ENCODE measurements around the gene LRG1.

DNA sequence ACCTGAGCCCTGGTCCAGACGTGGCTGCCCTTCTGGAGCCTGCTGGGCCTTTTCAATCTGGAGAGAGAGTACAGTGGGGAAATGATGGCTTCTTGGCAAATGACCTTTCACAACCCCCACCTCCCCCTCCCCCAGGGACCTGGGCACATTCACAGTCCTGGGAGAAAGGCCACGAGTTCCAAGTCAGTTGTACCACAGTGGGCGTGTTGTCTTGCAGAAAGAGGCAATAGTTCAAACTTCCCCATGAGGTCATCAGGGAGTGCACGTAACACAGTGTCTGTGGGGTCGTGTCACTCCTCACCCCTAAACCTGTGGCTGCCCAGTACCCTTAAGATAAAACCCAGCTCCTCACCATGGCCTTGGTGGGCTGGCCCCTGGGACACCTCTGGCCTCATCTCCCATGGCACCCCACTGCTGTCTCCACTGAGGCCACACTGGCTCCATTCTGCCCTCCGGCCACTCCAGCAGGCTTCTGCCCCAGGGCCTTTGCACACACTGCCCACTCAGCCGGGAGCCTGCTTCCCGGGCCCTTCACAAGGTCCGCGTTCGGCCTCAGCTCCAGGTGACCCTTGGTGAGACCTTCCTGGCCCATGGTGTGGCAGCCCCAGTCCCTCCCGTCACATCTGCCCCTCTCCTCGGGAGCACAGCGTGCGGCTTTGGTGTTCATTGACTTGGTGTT, 34.8 kb downstream of the LRG1 start:
- TF ChIP-seq CTCF (IDR thresholded peaks at IDR 0.05) (no peak), EMX1 (CRISPR knock-in tag; IDR thresholded peaks at IDR 0.05) (no peak), CBFB (CRISPR knock-in tag; IDR thresholded peaks at IDR 0.05; ENCODE audit: low read depth) (no peak), JUN (CRISPR knock-in tag; IDR thresholded peaks at IDR 0.05) (no peak), SP1 (CRISPR knock-in tag; conservative IDR thresholded peaks at IDR 0.05) (no peak), SMAD3 (CRISPR knock-in tag; IDR thresholded peaks at IDR 0.05; ENCODE audit: borderline replicate concordance) (no peak), ZNF232 (CRISPR knock-in tag; IDR thresholded peaks at IDR 0.05) (no peak)
- TF ChIP-seq, protein P1, sequence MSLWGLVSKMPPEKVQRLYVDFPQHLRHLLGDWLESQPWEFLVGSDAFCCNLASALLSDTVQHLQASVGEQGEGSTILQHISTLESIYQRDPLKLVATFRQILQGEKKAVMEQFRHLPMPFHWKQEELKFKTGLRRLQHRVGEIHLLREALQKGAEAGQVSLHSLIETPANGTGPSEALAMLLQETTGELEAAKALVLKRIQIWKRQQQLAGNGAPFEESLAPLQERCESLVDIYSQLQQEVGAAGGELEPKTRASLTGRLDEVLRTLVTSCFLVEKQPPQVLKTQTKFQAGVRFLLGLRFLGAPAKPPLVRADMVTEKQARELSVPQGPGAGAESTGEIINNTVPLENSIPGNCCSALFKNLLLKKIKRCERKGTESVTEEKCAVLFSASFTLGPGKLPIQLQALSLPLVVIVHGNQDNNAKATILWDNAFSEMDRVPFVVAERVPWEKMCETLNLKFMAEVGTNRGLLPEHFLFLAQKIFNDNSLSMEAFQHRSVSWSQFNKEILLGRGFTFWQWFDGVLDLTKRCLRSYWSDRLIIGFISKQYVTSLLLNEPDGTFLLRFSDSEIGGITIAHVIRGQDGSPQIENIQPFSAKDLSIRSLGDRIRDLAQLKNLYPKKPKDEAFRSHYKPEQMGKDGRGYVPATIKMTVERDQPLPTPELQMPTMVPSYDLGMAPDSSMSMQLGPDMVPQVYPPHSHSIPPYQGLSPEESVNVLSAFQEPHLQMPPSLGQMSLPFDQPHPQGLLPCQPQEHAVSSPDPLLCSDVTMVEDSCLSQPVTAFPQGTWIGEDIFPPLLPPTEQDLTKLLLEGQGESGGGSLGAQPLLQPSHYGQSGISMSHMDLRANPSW (CRISPR knock-in tag; conservative IDR thresholded peaks at IDR 0.05; ENCODE audit: low read depth), result no peak
- TF ChIP-seq, protein P2, sequence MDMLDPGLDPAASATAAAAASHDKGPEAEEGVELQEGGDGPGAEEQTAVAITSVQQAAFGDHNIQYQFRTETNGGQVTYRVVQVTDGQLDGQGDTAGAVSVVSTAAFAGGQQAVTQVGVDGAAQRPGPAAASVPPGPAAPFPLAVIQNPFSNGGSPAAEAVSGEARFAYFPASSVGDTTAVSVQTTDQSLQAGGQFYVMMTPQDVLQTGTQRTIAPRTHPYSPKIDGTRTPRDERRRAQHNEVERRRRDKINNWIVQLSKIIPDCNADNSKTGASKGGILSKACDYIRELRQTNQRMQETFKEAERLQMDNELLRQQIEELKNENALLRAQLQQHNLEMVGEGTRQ (CRISPR knock-in tag; IDR thresholded peaks at IDR 0.05), result no peak
- TF ChIP-seq, protein P3, sequence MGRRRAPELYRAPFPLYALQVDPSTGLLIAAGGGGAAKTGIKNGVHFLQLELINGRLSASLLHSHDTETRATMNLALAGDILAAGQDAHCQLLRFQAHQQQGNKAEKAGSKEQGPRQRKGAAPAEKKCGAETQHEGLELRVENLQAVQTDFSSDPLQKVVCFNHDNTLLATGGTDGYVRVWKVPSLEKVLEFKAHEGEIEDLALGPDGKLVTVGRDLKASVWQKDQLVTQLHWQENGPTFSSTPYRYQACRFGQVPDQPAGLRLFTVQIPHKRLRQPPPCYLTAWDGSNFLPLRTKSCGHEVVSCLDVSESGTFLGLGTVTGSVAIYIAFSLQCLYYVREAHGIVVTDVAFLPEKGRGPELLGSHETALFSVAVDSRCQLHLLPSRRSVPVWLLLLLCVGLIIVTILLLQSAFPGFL (CRISPR knock-in tag; IDR thresholded peaks at IDR 0.05; ENCODE audit: borderline replicate concordance), result no peak
- TF ChIP-seq, protein P4, sequence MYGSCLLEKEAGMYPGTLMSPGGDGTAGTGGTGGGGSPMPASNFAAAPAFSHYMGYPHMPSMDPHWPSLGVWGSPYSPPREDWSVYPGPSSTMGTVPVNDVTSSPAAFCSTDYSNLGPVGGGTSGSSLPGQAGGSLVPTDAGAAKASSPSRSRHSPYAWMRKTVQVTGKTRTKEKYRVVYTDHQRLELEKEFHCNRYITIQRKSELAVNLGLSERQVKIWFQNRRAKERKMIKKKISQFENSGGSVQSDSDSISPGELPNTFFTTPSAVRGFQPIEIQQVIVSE (CRISPR knock-in tag; IDR thresholded peaks at IDR 0.05; ENCODE audit: borderline replicate concordance), result no peak

All from WTC11 (cell line).